Stromal cell of bone marrow (primary cell): ENCODE measurements around the gene PICALM.

ENCODE experiments used
- DNase-seq: peaks from one replicate; pipeline ENCODE4 v3.0.0-alpha.2; 2012; ENCODE audit warnings: low read depth

Gene PICALM

DNA sequence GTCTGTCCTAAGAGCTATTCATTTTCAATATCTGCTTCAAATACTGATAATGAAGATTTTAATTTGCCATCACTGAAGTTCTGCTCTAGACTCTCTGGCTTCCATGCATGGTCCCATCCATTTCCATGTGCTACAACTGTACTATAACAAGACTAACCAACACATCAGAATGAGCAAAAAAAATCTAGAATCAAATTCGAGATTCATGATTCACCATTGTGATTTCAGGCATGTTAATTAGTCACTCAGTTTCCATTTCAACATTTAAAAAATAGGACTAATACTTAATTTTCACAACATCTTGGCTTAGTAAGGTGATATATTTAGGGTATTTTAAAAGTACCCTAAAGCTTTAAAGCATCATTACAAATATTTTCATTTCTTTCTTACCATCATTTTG, 22.8 kb downstream of the PICALM start:
- DNase-seq, result no peak

DNA sequence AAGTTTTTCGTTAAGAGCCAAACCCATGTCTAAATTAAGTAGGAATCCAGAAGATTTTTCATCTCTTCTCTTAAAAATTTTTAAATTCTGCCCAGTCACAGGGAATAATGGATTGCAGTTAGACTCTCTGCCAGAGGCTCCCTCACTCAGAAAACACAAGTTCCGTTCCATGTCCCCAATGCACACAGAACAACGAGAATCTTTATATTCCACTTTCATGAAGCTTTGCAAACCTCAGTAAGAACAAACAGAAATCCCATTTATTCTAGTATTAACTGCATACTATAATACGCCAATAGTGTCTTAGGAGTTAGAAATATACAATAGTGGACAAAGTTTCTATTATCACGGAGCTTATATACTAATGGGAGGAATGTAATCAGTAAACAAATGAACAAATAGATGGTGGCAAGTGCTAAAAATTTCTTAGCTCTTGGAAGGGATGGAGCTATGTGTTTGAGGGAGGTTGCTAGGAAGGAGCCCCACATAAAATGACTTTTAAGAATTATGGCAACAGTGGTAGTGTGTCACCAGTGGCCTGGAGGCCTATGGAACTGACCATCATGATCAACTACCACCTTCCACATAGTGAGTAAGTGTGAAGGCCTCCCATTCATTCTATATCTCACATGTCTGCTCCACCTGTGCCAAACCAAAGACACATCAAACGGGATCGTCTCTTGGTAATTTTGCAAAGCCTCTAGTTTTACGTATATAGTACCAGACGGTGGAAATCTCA, 24.9 kb downstream of the PICALM start:
- no peak for DNase-seq

DNA sequence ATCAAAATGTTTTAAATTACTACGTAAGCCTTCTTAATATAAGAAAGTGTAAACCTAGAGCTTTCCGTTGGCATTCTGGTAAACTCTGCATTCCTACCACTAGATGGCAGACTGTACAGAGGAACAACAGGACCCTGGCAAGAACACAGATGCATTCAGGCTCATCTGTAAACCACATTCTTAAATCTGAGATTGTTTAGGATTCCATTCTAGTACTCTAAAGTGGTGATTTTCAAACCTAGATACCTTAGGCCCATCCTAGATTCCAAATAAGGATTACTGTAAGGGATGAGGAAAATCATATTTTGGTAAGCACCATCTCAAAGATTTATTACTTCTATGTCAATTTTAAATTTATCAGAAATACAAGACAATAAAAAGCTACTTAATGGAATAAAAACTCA, 26.9 kb downstream of the PICALM start:
- peak; percentile 72 for DNase-seq

DNA sequence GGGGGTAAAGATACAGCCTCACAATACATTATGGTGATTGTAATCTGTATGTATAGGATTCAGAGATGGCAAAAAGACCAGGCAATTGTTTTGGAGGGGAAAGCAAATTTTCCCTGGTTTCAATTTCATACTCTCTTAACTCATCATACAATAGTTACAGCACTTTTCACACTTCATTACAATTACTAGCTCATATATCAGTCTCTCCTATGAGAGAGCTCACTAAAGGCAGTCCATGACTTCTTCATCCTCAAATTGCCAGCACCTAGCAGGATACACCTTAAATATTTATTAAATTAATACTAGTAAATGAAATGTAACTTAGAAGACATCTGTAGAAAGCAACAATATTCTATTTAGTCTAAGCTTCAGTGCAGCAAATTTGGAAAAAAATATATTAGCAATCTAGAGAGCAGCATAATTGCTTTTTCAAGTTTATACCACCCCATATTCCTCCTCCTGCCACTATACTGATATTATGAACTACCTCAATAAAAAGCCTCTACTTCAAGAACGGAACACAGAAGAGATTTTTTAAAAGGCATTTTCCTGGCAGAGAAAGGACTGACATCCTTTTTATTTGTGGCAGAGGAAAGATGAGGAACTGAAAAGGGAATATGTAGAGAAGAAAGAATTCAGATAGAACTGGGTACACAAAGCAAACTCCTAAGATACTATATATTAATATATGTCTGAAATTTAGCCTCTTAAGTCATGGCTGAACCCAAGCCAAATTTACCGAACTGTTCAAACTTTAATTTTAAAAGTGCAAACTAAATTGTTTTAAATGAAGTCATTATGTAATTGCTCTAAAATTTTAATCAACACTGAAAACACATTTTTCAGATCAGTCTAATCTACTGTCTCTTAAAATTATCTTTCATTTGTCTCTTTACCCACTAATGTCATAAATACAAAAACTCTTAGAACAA, 27.7 kb downstream of the PICALM start:
- no peak for DNase-seq

DNA sequence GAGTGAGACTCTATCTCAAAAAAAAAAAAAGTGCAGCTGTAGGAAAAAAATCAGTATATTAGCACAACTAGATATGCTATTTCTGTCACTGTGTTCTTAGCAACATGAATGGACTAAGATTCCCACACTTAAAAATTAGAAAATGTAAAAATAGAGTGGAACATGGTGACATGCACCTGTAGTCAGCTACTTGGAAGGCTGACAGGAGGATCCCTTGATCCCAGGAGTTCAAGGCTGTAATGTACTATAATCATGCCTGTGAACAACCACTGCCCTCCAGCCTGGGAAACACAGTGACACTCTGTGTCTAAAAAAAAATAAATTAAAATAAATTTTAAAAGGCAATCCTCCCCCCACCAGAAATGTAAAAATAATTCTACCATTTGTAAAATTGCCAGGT, 29.8 kb downstream of the PICALM start:
- DNase-seq, result no peak

DNA sequence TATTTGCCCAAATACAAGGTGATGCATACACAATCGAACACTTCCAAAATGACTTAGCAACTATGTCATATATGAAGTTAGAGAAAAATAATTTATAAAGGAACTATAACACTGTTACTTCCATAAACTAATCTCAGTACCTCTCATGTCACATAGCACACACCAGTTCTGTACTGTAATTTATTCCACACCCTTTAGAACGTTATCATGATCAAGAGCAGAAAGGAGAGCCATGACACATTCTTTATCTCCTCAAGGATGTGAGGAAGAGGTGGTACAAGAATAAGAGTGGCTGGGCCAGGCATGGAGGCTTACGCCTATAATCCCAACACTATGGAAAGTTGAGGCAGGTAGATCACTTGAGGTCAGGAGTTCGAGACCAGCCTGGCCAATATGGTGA, 31.1 kb downstream of the PICALM start:
- DNase-seq, result no peak

DNA sequence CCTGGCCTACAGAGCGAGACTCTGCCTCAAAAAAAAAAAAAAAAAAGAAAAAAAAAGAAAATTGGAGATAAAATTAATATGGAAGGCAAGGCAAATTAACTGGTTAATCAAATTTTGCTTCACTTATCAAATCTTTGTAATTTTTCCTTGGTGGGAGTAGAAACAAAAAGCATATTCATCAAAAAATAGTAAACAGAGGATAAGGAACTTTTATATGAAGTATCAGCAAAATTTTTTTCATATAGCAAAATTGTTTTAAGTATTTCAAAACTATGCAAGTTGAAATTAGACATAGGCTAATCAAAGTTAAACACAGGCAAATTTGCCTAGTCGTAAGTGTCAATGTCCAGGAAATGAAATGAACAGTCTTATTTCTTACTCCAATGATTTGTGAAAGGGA, 33.0 kb downstream of the PICALM start:
- no peak for DNase-seq

DNA sequence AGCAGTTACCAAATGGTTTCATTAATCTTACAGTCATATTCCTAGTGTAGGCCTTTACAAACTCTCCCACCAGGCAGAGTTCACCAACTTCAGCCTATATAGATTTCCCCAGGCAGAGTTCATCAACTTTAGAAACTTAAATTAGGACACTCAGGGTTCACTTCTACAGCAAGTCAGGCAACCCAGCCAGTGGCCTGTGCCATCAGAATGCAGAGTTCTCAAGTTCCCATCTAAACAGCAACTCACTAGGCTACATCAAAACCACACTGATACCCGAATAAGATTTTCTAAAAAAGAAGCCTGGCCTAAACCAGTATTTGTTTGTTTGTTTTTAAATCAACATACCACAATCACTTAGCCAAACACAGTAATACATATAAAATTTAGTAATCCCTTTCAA, 33.7 kb downstream of the PICALM start:
- DNase-seq, result no peak

DNA sequence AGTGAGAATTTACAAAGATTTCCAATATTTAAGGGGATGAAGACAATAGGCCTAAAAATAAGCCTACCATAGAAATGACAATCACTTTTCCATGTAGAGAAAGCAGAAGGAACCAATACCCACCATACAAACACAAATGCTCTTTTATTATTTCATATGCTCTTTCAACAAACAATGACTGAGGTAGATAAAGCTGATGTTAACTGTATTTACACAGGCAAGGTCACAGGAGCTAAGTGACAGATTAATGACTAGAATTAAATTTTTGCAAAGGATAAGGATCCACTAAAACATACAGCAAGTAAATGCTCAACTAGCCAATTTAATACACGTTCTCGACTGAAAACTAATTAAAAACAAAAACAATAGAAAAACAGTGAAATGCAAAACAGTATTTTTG, 34.2 kb downstream of the PICALM start:
- DNase-seq, result no peak

DNA sequence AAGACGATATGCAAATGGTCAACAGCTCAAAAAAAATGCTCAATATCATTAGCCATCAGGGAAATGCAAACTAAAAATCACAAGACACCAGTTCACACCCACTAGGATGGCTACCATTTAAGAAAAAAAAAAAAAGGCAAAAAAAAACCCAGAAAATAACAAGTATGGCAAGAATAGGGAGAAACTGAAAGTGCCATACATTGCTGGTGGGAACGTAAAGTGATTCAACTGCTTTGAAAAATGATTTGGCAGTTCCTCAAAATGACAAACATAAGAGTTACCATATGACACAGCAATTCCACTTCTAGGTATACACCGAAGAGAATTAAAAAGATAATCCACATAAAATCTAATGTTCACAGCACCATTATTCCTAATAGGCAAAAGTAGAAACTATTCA, 47.5 kb downstream of the PICALM start:
- DNase-seq, result no peak

DNA sequence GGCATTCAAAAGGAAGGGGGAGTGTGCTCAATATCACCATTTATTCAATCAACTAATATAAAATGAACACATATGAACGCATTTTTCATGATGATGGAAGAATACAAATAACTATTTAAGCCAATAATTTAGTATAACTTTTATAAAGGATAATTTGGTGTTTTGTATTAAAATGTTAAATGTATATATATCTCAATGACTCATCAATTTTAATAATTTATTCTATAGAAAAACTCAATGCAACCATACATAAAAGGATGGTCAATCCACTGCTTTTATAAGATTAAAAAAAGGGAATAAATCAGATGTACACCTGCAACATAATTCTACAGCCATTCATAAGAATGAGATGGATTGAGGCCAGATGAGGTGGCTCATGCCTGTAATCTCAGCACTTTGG, 50.6 kb downstream of the PICALM start:
- no peak for DNase-seq

DNA sequence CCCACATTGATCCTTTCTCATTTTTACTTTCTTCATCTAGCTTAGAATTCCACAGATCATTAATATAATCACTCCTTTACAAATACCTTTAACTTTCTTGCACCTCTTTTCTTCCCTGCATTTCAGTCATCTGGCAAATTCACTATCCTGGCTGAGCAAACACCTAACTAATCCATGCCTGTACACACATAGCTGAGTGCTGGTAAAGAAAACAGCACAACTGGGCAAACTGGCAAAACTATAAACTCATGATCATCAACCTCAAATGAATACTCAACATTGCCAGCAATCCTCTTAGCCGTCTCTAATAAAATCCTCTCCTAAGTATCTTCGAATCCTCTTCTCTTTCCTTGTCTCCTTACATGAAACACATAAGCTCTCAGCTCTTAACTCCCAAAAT, 52.4 kb downstream of the PICALM start:
- DNase-seq, result no peak

DNA sequence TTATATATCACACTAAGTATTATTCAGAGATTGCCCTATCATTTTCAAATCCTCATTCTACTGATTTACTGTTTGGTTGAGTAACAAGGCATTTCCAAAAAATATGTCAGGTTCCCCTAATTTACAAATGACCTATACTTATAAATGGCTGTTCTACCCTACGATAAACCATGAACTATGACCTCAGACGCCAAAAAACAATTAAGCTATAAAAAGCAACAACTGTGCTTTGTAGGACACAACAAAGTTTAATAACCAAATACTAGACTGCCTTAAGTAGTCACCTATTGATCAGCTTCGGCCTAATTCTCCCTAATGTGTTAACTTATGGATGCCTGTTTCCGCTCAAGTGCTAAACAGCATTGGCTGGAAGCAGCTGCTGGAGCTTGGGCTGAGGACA, 53.2 kb downstream of the PICALM start:
- DNase-seq, result no peak

DNA sequence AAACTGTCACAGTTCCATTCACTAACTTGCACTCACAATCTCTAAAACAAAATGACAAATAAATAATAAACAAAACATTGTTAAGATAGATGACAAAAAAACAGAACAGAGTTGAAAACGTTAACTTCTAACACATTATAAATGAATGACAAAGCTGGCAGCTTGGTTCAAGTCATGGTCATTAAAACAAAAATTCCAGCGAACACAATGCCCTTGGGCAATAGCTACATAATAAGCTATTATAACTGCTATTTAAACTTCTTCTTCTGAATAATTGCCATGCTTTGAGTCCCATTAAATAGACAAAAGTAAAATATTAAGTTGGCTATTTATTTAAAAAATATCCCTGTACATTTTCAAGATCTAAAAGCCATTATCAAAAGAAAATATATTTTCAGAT, 54.7 kb downstream of the PICALM start:
- no peak for DNase-seq

DNA sequence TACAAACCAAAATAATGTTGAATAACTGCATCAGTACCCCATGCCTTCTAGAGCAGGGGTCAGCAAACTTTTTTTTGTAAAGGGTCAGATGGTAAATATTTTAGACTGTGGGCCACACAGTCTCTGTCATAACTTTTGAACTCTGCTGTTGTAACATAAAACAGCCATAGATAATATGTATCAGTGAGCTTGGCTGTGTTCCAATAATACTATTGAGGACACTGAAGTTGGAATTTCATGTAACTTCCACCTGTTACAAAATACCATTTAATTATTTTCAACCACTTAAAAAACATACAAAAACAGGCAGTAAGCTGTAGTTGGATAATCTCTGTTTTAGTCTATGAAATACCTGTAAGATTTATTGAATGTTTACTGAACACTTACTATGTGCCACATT, 55.2 kb downstream of the PICALM start:
- no peak for DNase-seq

DNA sequence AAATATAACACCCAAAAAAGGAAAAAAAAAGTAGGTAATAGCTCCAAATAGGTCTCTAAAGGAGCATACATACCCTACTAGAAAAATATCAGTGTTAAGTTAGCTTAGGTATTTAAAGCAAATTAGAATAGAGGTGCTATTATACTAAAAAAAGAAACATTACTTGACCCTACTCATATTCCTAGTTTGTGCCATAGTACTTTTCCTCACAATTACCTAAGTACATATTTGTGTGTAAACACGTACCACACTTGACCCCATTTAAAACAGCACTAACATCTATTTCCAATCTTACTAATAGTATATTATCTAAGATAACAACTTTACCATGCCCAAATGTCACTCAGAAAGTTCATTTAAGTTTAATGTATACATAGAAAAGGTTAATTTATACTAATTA, 57.7 kb downstream of the PICALM start:
- no peak for DNase-seq

DNA sequence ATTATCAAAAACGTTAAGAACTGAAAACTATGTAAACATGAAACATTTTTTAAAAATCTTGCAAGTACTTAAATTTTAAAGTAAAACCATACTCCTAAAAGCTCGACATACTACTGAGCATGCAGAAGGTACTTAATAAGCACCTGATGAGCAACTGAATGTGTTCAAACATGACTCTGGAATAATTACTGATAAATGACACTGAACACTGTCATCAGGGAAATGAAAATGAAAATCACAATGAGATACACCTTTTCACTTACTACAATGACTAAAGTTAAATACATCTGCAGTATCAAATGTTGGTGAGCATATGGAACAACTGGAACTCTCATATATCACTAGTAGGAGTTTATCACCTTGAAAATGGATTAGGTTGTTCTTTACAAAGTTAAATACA, 65.2 kb downstream of the PICALM start:
- no peak for DNase-seq

DNA sequence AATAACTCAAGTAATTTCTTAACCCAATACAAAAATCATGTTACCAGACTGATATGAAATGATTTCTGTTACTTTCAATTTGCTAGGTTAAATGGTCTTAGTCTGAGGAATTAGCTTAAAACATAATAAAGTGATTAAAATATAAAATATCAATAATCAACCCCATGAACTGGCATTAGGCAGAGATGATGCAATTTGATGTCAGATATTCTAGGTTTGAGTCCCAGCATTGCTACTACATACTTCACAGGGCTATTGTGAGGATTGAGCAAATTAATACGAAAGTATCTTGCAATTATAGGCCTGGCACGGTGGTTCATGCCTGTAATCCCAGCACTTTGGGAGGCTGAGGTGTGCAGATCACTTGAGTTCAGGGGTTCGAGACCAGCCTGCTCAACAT, 66.5 kb downstream of the PICALM start:
- DNase-seq, result no peak

DNA sequence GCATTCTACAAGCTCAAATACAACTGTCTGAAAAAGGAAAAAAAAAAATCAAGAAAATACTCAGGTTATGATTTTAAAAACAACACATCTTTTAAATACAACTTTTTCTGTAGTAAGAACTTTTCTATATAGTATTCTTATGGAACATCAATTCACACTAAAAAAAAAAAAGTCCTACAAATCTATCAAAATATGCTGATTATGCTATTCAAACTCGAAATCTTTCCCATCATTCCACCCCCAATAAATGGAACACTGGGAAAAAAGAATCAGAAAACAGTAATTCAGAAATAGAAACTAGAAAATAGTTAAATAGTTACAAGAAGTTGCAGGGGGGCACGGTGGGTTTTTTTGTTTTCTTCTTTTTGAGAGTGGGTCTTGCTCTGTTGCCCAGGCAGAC, 77.4 kb downstream of the PICALM start:
- DNase-seq, result no peak

DNA sequence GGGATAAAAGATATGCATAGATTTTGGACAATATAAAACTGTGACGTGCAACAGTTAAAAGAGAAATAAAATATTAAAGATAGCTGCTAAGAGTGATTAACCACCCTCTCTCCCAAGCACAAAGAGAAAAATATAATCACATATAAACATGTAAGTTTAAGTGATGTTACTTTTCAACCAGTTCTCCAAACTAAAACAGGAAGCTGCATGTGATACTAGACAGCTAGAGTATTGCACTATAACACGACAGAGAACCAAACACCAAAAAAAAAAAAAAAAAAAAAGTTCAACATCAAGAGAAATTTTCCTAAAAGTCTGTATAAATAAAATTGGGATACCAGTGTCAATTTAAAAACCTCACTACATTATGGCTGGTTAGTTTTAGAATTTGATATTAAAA, 79.1 kb downstream of the PICALM start:
- no peak for DNase-seq

DNA sequence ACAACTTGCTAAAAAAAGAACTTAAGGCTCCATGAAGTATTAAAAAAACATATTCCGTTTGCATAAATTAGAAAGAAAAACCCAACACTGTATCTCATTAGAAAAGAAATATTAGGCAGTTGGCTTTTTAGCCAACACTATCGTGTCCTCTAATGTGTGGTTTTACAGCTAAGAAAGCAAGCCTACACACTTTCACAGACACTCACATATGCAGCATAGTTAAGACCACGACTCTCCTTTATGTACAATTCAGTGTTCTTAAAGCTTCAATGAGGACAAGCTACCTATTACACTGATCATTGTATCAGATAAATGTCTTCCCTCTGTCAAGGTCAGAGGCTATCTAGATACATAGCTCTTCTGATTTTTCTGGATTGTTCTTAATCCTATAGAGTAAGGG, 80.1 kb downstream of the PICALM start:
- DNase-seq, result no peak

DNA sequence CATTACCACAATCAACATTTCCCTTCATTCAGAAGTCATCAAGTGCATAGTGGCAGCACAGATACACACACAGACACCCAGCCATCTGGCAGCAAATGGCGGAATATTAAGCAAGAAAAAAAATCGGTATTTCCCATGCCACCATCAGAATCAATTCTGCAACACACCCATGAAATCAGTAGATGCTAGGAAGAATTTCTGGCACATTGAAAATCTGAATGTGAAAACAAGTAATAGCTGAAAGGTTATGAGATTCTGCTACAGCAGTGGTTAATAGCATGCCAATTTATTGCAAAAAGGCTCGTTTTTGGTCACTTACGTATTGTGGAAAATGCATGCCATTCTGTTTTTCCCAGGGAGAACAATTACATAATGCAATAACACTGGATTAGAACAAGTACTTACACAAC, 91.1 kb downstream of the PICALM start:
- DNase-seq, result no peak

DNA sequence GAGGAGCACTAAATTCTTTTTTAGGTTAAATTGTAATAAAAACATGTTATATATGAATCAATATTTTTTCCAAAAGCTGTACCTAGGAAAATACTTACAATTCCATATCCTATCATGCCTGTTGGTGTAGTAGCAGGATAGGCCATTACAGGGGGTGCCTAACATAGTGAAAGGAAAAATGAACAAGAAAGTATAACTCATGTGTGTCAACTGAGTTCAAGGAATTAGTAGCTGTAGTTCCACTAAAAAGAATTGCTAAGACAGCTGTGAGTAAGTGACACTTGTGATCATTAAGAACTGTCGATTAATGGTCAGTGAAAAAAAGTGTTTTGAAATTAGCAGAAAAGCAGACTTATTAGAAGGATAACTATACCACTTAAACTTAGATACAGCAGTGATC, 92.4 kb downstream of the PICALM start:
- DNase-seq, result no peak

DNA sequence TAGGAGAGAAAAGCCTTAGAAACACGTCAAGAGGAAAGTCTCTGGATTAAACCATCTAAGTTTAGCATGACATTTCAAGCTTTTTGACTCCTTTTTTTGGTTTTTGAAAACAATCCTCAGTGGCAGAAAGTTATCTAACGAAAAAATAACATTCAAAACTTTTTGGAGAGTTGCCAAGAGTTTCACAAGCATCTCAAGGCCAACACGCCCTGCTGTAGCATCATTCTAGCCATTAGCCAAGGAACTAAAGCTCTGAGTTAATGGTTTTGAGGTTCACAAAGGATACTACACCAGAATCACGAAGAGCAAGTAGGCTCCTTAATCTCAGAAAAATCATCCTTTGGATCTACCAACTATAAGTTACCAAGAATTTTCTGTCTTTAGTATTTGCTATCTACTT, 94.8 kb downstream of the PICALM start:
- DNase-seq, result peak; percentile 57
